BJ (cell line): Measurements from ENCODE around the gene CEND1. TPM values are rescaled to one million over a fixed set of nuclear protein-coding genes. Genes with fewer than 3 reads are reported as not detected.

Source experiments
- CTCF ChIA-PET: fragments of 350-600 bp; formaldehyde crosslinking; extraction: SDS; loops from one replicate; lab custom pipeline; 2021; ENCODE audit warnings: antibody characterized with exemption, inconsistent platforms; lab: Yijun Ruan, JAX
- POLR2A ChIA-PET: fragments of 300-600 bp; sonication (Branson Sonifier 250); formaldehyde crosslinking; extraction: SDS; loops from one replicate; lab custom pipeline; 2021; ENCODE audit warnings: antibody characterized with exemption; lab: Charles Lee
- DNase-seq: peaks from one replicate; pipeline ENCODE4 v3.0.0-alpha.2; 2011; ENCODE audit warnings: low read depth
- H3K27me3 ChIP-seq: 2 replicates; pipeline ENCODE4 v1.6.0; 2011; ENCODE audit warnings: low read length; ENCODE audit not compliant: control insufficient read depth, insufficient read depth
- H3K36me3 ChIP-seq: 2 replicates; pipeline ENCODE4 v1.5.1; 2011; ENCODE audit warnings: low read length; ENCODE audit not compliant: control insufficient read depth, insufficient read depth
- H3K4me3 ChIP-seq: 2 replicates; pipeline ENCODE4 v1.5.1; 2011; ENCODE audit warnings: low read depth, mild to moderate bottlenecking, control low read depth, low read length
- CTCF ChIP-seq: IDR thresholded peaks from 2 replicates; pipeline ENCODE4 v1.5.1; 2011; ENCODE audit warnings: low read depth, mild to moderate bottlenecking, control low read depth, inconsistent platforms, low read length, moderate library complexity; ENCODE audit not compliant: insufficient read depth
- polyA plus RNA-seq: library from polyadenylated mRNA; depleted of rRNA; stranded (reverse); fragments of >200 nt; gene quantifications from 2 replicates; pipeline ENCODE4 v1.2.3, GENCODE V29; 2011

The CEND1 gene
- polyA plus RNA-seq, 1 experiment = 0.23 TPM

- no peak for TF ChIP-seq CTCF
- no peak overlapping the region for H3K4me3 ChIP-seq
- H3K27me3 ChIP-seq = no peaks in the 10 kb centered on the region
- DNase-seq = no peak
- POLR2A ChIA-PET = no interaction called here
- H3K36me3 ChIP-seq = peaks cover 25% of the 10 kb centered on the region
- CTCF ChIA-PET = interaction anchor here (0.6 kb wide), 1 partner anchor 234 kb away, joined by 3 read pairs; no protein-coding TSS in a partner anchor
These were observed 12.2 kb upstream of the CEND1 start for GRCh38 chr11:802018-802617.

GRCh38 chr11:801097-801780 lies 11.3 kb upstream of the CEND1 start:
- POLR2A ChIA-PET = no interaction called here
- CTCF ChIA-PET = no interaction called here

GRCh38 chr11:800473-800872 lies 10.6 kb upstream of the CEND1 start:
- CTCF ChIA-PET = no interaction called here
- Histone ChIP-seq H3K4me3 (no peak overlapping the region), H3K27me3 (no peaks in the 10 kb centered on the region), H3K36me3 (peaks cover 25% of the 10 kb centered on the region)
- DNase-seq = no peak
- TF ChIP-seq CTCF = no peak
- POLR2A ChIA-PET = no interaction called here

More at GRCh38 chr11:801097-801780, 11.3 kb upstream of the CEND1 start:
- Histone ChIP-seq H3K4me3 (no peak overlapping the region), H3K36me3 (peaks cover 25% of the 10 kb centered on the region), H3K27me3 (no peaks in the 10 kb centered on the region)
- DNase-seq = no peak
- no peak for TF ChIP-seq CTCF

GRCh38 chr11:799641-800316 lies 9.9 kb upstream of the CEND1 start:
- Histone ChIP-seq H3K27me3 (no peaks in the 10 kb centered on the region), H3K36me3 (peaks cover 25% of the 10 kb centered on the region), H3K4me3 (no peak overlapping the region)
- ChIA-PET POLR2A (no interaction called here), CTCF (no interaction called here)
- TF ChIP-seq CTCF = no peak
- DNase-seq = no peak

- CTCF ChIA-PET = interaction anchor here (1.2 kb wide), 1 partner anchor 35 kb away, joined by 3 read pairs; the partner anchor contains the start of gene CD151
- H3K27me3 ChIP-seq = no peaks in the 10 kb centered on the region
- no peak for DNase-seq
- POLR2A ChIA-PET = no interaction called here
- H3K4me3 ChIP-seq = peak within 1 kb of the TSS; percentile 87
- H3K36me3 ChIP-seq = peaks cover 25% of the 10 kb centered on the region
- TF ChIP-seq CTCF = peak; percentile 45
These were observed 8.3 kb upstream of the CEND1 start, which contains the start of gene SLC25A22 for GRCh38 chr11:798093-798713. Gene SLC25A22, minus strand, starts transcription at chr11:798281. Its CDS starts 3,275 bp downstream, at chr11:795006.
